ENCODE data around the gene ACBD3. TPM values are rescaled to one million over a fixed set of nuclear protein-coding genes. Genes with fewer than 3 reads are reported as not detected.

The ACBD3 gene
- total RNA-seq, 1 experiment from 2014 or later, result 25.2 TPM

GRCh38 chr1:226148121-226148648 lies 38.4 kb downstream of the ACBD3 start:
- Histone ChIP-seq H3K27ac (ENCODE audit: low read length) (no peak overlapping the region), H3K9ac (ENCODE audit: low read length) (no peak overlapping the region), H3K27me3 (ENCODE audit: low read length) (no peaks in the 10 kb centered on the region), H3K4me3 (ENCODE audit: low read length) (no peak overlapping the region), H4K20me1 (ENCODE audit: insufficient read depth, low read depth, low read length) (no peaks in the 10 kb centered on the region), H3K4me2 (ENCODE audit: low read depth, low read length, poor library complexity, severe bottlenecking) (no peak overlapping the region), H3K9me3 (ENCODE audit: low read length) (no peaks in the 10 kb centered on the region), H2AFZ (ENCODE audit: low read length) (no peak overlapping the region), H3K36me3 (ENCODE audit: insufficient read depth, low read length) (peaks cover 41% of the 10 kb centered on the region), H3K9me2 (replicated peaks; ENCODE audit: insufficient read depth, low read length) (no peaks in the 10 kb centered on the region), H3K79me2 (ENCODE audit: low read length) (no peaks in the 10 kb centered on the region), H3K4me1 (ENCODE audit: low read length) (peaks cover 7% of the 10 kb centered on the region)
- no peak for DNase-seq

DNA sequence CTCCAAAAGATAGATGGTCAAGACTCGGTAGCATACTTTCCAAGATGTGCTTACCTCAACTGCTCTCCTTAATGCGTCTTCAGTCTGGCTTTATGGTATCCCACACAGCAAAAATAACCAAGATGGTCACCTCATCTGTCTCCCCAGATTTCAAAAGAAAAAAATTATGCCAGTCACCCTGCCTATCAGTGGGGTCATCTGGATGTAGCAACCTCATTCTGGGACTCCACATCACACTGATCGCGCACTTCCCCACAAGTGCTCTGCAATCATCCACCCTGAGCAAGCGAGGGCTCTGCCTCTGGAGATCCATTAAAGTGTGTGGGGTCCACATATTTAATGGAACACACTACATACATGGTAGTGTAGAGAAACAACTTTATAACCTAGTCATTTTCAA lies 42.5 kb downstream of the ACBD3 start:
- Histone ChIP-seq H3K27ac (ENCODE audit: low read length) (no peak overlapping the region), H3K36me3 (ENCODE audit: insufficient read depth, low read length) (peaks cover 34% of the 10 kb centered on the region), H3K4me1 (ENCODE audit: low read length) (peaks cover 7% of the 10 kb centered on the region), H3K27me3 (ENCODE audit: low read length) (no peaks in the 10 kb centered on the region), H3K9me2 (replicated peaks; ENCODE audit: insufficient read depth, low read length) (no peaks in the 10 kb centered on the region), H3K9ac (ENCODE audit: low read length) (no peak overlapping the region), H3K4me2 (ENCODE audit: low read depth, low read length, poor library complexity, severe bottlenecking) (no peak overlapping the region), H3K79me2 (ENCODE audit: low read length) (no peaks in the 10 kb centered on the region), H3K4me3 (ENCODE audit: low read length) (no peak overlapping the region), H2AFZ (ENCODE audit: low read length) (no peak overlapping the region), H4K20me1 (ENCODE audit: insufficient read depth, low read depth, low read length) (no peaks in the 10 kb centered on the region), H3K9me3 (ENCODE audit: low read length) (no peaks in the 10 kb centered on the region)
- no peak for DNase-seq

DNA sequence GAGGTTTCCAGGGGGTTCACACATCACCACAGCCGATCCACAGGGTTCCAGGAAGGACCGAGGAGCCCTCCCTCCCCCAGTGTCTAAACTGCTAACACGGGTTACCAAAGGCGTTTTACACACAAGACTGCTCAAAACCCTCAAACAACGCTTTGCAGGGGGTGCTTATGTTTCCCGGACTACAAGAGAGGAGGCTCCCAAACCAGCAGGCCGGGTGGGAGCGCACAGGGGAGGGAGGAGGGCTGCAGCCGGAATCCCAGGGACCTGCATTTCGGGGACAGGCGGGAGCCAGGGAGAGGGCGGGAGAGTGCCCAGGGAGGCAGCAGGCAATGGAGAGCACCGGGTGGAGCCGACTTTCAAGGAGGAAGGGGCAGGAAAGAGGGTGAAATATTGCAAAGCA lies 50.8 kb downstream of the ACBD3 start:
- no peak overlapping the region for H3K9ac ChIP-seq (ENCODE audit: low read length)
- H3K9me2 ChIP-seq (replicated peaks; ENCODE audit: insufficient read depth, low read length), result no peaks in the 10 kb centered on the region
- no peak overlapping the region for H3K27ac ChIP-seq (ENCODE audit: low read length)
- H2AFZ ChIP-seq (ENCODE audit: low read length), result no peak overlapping the region
- H3K4me3 ChIP-seq (ENCODE audit: low read length), result no peak overlapping the region
- no peaks in the 10 kb centered on the region for H3K79me2 ChIP-seq (ENCODE audit: low read length)
- no peaks in the 10 kb centered on the region for H3K36me3 ChIP-seq (ENCODE audit: insufficient read depth, low read length)
- H3K9me3 ChIP-seq (ENCODE audit: low read length), result no peaks in the 10 kb centered on the region
- H3K4me2 ChIP-seq (ENCODE audit: low read depth, low read length, poor library complexity, severe bottlenecking), result no peak overlapping the region
- peaks cover 16% of the 10 kb centered on the region for H3K4me1 ChIP-seq (ENCODE audit: low read length)
- DNase-seq, result no peak
- 0 out of 2 replicates have a peak, but pooled peaks cover 6% of the 10 kb centered on the region for H4K20me1 ChIP-seq (ENCODE audit: insufficient read depth, low read depth, low read length)
- H3K27me3 ChIP-seq (ENCODE audit: low read length), result no peaks in the 10 kb centered on the region

GRCh38 chr1:226135059-226135651 lies 51.4 kb downstream of the ACBD3 start:
- Histone ChIP-seq H3K27me3 (ENCODE audit: low read length) (no peaks in the 10 kb centered on the region), H4K20me1 (ENCODE audit: insufficient read depth, low read depth, low read length) (0 out of 2 replicates have a peak, but pooled peaks cover 6% of the 10 kb centered on the region), H3K4me2 (ENCODE audit: low read depth, low read length, poor library complexity, severe bottlenecking) (no peak overlapping the region), H3K9me2 (replicated peaks; ENCODE audit: insufficient read depth, low read length) (no peaks in the 10 kb centered on the region), H3K9ac (ENCODE audit: low read length) (no peak overlapping the region), H3K4me3 (ENCODE audit: low read length) (no peak overlapping the region), H3K36me3 (ENCODE audit: insufficient read depth, low read length) (no peaks in the 10 kb centered on the region), H3K4me1 (ENCODE audit: low read length) (peaks cover 16% of the 10 kb centered on the region), H2AFZ (ENCODE audit: low read length) (no peak overlapping the region), H3K79me2 (ENCODE audit: low read length) (no peaks in the 10 kb centered on the region), H3K27ac (ENCODE audit: low read length) (no peak overlapping the region), H3K9me3 (ENCODE audit: low read length) (no peaks in the 10 kb centered on the region)
- DNase-seq, result no peak

GRCh38 chr1:226134170-226135058 lies 52.1 kb downstream of the ACBD3 start:
- Histone ChIP-seq H3K79me2 (ENCODE audit: low read length) (no peaks in the 10 kb centered on the region), H3K4me3 (ENCODE audit: low read length) (no peak overlapping the region), H3K4me1 (ENCODE audit: low read length) (peaks cover 16% of the 10 kb centered on the region), H3K9me3 (ENCODE audit: low read length) (no peaks in the 10 kb centered on the region), H3K36me3 (ENCODE audit: insufficient read depth, low read length) (no peaks in the 10 kb centered on the region), H3K27ac (ENCODE audit: low read length) (no peak overlapping the region), H3K9me2 (replicated peaks; ENCODE audit: insufficient read depth, low read length) (no peaks in the 10 kb centered on the region), H3K9ac (ENCODE audit: low read length) (no peak overlapping the region), H3K27me3 (ENCODE audit: low read length) (no peaks in the 10 kb centered on the region), H3K4me2 (ENCODE audit: low read depth, low read length, poor library complexity, severe bottlenecking) (no peak overlapping the region), H2AFZ (ENCODE audit: low read length) (no peak overlapping the region), H4K20me1 (ENCODE audit: insufficient read depth, low read depth, low read length) (0 out of 2 replicates have a peak, but pooled peaks cover 6% of the 10 kb centered on the region)
- no peak for DNase-seq

DNA sequence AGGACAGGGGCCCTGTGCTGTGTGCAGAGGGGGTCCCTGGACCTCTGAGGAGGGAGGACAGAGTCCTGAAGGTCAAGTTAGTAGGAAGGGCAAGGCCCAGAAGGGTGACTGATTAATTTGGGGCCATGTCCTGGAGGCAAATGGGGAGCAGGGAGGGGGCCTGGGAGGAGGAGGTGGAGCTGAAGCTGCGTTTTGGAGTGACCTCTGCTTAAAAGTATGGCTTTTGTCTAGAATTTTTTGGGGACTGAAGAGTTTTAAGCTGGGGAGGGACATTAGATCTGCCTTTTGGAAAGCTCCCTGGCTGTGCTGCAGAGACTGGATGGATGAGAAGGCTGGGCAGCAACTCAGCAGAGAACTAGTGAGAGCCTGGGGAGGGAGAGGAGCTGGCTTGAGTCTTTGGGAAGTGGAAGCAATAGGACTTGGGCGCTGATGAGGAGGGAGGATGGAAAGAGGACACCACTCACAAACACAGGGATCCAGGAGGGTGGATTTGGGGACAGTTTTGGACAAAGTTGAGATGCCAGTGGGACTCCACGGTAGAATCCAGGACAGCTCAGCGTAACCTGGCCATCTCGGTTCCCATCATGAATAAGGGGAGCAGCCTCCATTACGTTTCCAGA lies 52.9 kb downstream of the ACBD3 start:
- H3K9me2 ChIP-seq (replicated peaks; ENCODE audit: insufficient read depth, low read length), result no peaks in the 10 kb centered on the region
- DNase-seq, result no peak
- no peak overlapping the region for H3K27ac ChIP-seq (ENCODE audit: low read length)
- H3K4me3 ChIP-seq (ENCODE audit: low read length), result no peak overlapping the region
- 0 out of 2 replicates have a peak, but pooled peaks cover 6% of the 10 kb centered on the region for H4K20me1 ChIP-seq (ENCODE audit: insufficient read depth, low read depth, low read length)
- no peak overlapping the region for H3K9ac ChIP-seq (ENCODE audit: low read length)
- H2AFZ ChIP-seq (ENCODE audit: low read length), result no peak overlapping the region
- H3K36me3 ChIP-seq (ENCODE audit: insufficient read depth, low read length), result no peaks in the 10 kb centered on the region
- H3K79me2 ChIP-seq (ENCODE audit: low read length), result no peaks in the 10 kb centered on the region
- peaks cover 16% of the 10 kb centered on the region for H3K4me1 ChIP-seq (ENCODE audit: low read length)
- H3K27me3 ChIP-seq (ENCODE audit: low read length), result no peaks in the 10 kb centered on the region
- H3K4me2 ChIP-seq (ENCODE audit: low read depth, low read length, poor library complexity, severe bottlenecking), result no peak overlapping the region
- H3K9me3 ChIP-seq (ENCODE audit: low read length), result no peaks in the 10 kb centered on the region

DNA sequence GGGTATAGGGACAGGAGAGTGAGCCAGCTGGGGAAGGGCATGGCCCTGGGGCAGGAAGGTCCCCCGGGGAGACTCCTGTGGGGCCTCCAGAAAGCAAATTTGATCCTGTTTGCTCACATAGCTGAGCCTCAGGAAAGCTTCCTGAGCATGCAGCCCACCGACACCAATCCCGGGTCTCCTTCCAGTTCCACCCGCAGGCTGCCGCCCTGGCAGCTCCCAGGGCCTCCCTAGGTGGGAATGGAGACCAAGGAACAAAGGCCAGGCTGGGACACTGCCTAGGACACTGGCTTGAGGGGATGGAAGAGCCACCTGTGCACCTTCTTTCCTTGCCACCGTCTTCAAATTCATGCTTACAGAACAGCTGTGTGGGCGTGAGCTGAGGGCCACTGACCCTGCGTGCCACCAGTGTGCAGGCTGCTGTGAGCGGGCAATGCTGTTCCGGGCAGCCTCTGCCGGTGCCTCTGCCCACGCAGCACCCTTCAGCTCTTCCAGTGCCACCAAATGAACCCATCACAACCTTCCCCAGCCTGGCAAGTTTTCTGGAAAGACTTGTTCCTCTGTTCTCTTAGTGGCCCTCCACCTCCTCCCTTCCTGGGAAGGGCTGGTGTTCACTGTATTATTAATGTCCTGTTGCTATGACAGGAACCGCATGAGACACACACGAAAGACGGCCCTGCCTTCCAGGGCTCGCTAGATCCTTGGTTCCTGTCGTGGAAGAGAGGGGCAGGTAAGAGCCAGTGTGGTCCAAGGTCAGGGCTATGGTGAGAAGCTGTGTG lies 53.6 kb downstream of the ACBD3 start:
- Histone ChIP-seq H3K9me3 (ENCODE audit: low read length) (no peaks in the 10 kb centered on the region), H3K9me2 (replicated peaks; ENCODE audit: insufficient read depth, low read length) (no peaks in the 10 kb centered on the region), H3K4me2 (ENCODE audit: low read depth, low read length, poor library complexity, severe bottlenecking) (no peak overlapping the region), H3K27me3 (ENCODE audit: low read length) (no peaks in the 10 kb centered on the region), H2AFZ (ENCODE audit: low read length) (no peak overlapping the region), H3K36me3 (ENCODE audit: insufficient read depth, low read length) (no peaks in the 10 kb centered on the region), H3K4me3 (ENCODE audit: low read length) (no peak overlapping the region), H4K20me1 (ENCODE audit: insufficient read depth, low read depth, low read length) (0 out of 2 replicates have a peak, but pooled peaks cover 6% of the 10 kb centered on the region), H3K27ac (ENCODE audit: low read length) (no peak overlapping the region), H3K9ac (ENCODE audit: low read length) (no peak overlapping the region), H3K79me2 (ENCODE audit: low read length) (no peaks in the 10 kb centered on the region), H3K4me1 (ENCODE audit: low read length) (peaks cover 23% of the 10 kb centered on the region)
- DNase-seq, result no peak

All from Karpas-422 (cell line).